OCI-LY3 (cell line): ENCODE results near the gene FKBP5.

Experiments used
- H2AFZ ChIP-seq: fragments of 200-600, 300-600 bp; shearing (Covaris generic); 2 replicates; pipeline ENCODE4 v1.6.0; 2014; ENCODE audit warnings: antibody characterized with exemption, low read depth, low read length
- H3K27ac ChIP-seq: fragments of 200-600, 300-600 bp; sonication (generic); 2 replicates; pipeline ENCODE4 v1.5.1; 2014; ENCODE audit warnings: mild to moderate bottlenecking, low read length, moderate library complexity, mixed read lengths
- H3K27me3 ChIP-seq: fragments of 200-600, 300-600 bp; sonication (generic); 2 replicates; pipeline ENCODE4 v1.6.1; 2014; ENCODE audit warnings: low read depth, low read length, mixed read lengths
- H3K36me3 ChIP-seq: fragments of 200-600, 300-600 bp; sonication (generic); replicated peaks from 2 replicates; pipeline ENCODE3; 2014; ENCODE audit warnings: low read depth, low read length, mixed read lengths
- H3K4me1 ChIP-seq: fragments of 300-600, 200-600 bp; sonication (generic); 2 replicates; pipeline ENCODE4 v1.6.1; 2014; ENCODE audit warnings: low read length, mixed read lengths
- H3K4me2 ChIP-seq: fragments of 200-600, 300-600 bp; sonication (generic); 2 replicates; pipeline ENCODE4 v1.6.1; 2014; ENCODE audit warnings: low read length, mixed read lengths
- H3K4me3 ChIP-seq: fragments of 300-600, 200-600 bp; sonication (generic); 2 replicates; pipeline ENCODE4 v1.5.1; 2014; ENCODE audit warnings: antibody characterized with exemption, mild to moderate bottlenecking, low read length, moderate library complexity
- H3K79me2 ChIP-seq: fragments of 300-600, 200-600 bp; shearing (Covaris generic); 2 replicates; pipeline ENCODE4 v1.6.1; 2014; ENCODE audit warnings: mild to moderate bottlenecking, low read length, mixed read lengths
- H3K9ac ChIP-seq: fragments of 300-600, 200-600 bp; shearing (Covaris generic); 2 replicates; pipeline ENCODE4 v1.6.0; 2014; ENCODE audit warnings: mild to moderate bottlenecking, low read length, moderate library complexity
- H3K9me3 ChIP-seq: fragments of 200-600, 300-600 bp; shearing (Covaris generic); 2 replicates; pipeline ENCODE4 v1.6.1; 2014; ENCODE audit warnings: low read length, mixed read lengths; ENCODE audit not compliant: insufficient read depth
- H4K20me1 ChIP-seq: fragments of 200-600, 300-600 bp; sonication (generic); 2 replicates; pipeline ENCODE4 v1.6.1; 2016; ENCODE audit warnings: low read length, mixed read lengths; ENCODE audit not compliant: insufficient read depth
- EZH2phosphoT487 ChIP-seq: fragments of 200-600 bp; shearing (Covaris generic); IDR thresholded peaks from 2 replicates; pipeline ENCODE4 v1.6.1; 2018; ENCODE audit warnings: antibody characterized with exemption, mixed run types, low read depth
- TF ChIP-seq, protein P1 (sequence below): fragments of 200-600, 300-600 bp; sonication (generic); IDR thresholded peaks from 2 replicates; pipeline ENCODE4 v1.5.1; 2014; ENCODE audit warnings: antibody characterized with exemption, low read length, low read depth

Gene FKBP5

GRCh38 chr6:35731736-35732532 lies 43.2 kb upstream of the FKBP5 start:
- Histone ChIP-seq H3K27ac (peak overlapping the region; percentile 94), H3K4me1 (peaks cover 63% of the 10 kb centered on the region), H3K79me2 (peaks cover 20% of the 10 kb centered on the region), H3K27me3 (no peaks in the 10 kb centered on the region), H3K9ac (peak overlapping the region; percentile 88), H2AFZ (peak overlapping the region; percentile 32), H3K4me3 (peak overlapping the region; percentile 79), H3K4me2 (peak overlapping the region; percentile 99), H4K20me1 (no peaks in the 10 kb centered on the region), H3K9me3 (no peaks in the 10 kb centered on the region), H3K36me3 (no peaks in the 10 kb centered on the region)
- TF ChIP-seq EZH2phosphoT487, result no peak
- TF ChIP-seq, protein P1, sequence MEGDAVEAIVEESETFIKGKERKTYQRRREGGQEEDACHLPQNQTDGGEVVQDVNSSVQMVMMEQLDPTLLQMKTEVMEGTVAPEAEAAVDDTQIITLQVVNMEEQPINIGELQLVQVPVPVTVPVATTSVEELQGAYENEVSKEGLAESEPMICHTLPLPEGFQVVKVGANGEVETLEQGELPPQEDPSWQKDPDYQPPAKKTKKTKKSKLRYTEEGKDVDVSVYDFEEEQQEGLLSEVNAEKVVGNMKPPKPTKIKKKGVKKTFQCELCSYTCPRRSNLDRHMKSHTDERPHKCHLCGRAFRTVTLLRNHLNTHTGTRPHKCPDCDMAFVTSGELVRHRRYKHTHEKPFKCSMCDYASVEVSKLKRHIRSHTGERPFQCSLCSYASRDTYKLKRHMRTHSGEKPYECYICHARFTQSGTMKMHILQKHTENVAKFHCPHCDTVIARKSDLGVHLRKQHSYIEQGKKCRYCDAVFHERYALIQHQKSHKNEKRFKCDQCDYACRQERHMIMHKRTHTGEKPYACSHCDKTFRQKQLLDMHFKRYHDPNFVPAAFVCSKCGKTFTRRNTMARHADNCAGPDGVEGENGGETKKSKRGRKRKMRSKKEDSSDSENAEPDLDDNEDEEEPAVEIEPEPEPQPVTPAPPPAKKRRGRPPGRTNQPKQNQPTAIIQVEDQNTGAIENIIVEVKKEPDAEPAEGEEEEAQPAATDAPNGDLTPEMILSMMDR, result peak; percentile 18; the same call in 1 of the 2 replicates

GRCh38 chr6:35731414-35731735 lies 42.7 kb upstream of the FKBP5 start:
- H3K4me2 ChIP-seq, result peak overlapping the region; percentile 99
- H3K36me3 ChIP-seq, result no peaks in the 10 kb centered on the region
- peak overlapping the region; percentile 1; the same call in 1 of the 2 replicates for H2AFZ ChIP-seq
- H3K27ac ChIP-seq, result peak overlapping the region; percentile 94
- peaks cover 20% of the 10 kb centered on the region for H3K79me2 ChIP-seq
- no peaks in the 10 kb centered on the region for H3K27me3 ChIP-seq
- H3K4me3 ChIP-seq, result peak overlapping the region; percentile 79
- H4K20me1 ChIP-seq, result no peaks in the 10 kb centered on the region
- H3K4me1 ChIP-seq, result peaks cover 64% of the 10 kb centered on the region
- peak overlapping the region; percentile 88 for H3K9ac ChIP-seq
- TF ChIP-seq, protein P1, result no peak
- no peak for TF ChIP-seq EZH2phosphoT487
- no peaks in the 10 kb centered on the region for H3K9me3 ChIP-seq

DNA sequence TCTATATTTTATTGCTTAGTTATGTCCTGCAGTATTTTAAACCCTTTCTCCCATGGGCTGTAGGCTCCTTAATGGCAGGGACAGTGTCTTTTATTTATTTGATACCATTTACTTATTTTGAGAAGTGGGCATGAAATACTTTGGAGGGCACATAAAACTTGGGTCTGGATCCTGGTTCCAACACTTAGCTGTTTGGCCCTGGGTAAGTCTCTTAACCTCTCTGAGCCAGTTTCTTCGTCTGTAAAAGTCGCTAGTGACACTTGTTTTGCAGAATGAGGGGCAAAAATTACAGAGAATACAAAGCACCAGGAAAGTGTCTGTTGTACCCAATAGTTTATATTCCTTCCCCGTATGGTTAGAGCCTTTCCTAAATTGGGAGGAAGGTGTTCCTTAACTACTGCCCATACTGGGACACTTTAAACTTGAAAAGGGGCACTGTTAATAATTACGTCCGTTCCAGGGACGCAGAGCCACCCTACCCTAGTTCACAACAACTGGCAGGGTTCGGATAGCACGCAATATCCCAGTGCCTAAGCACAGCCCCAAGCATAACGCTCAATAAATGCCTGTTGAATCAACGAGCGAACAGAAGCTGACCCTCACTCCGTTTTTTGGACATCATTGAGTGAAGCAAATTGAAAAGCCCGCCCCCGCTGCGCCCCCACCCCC lies 42.2 kb upstream of the FKBP5 start:
- H4K20me1 ChIP-seq, result no peaks in the 10 kb centered on the region
- H3K4me3 ChIP-seq, result peak overlapping the region; percentile 79
- peak overlapping the region; percentile 51 for H2AFZ ChIP-seq
- H3K4me2 ChIP-seq, result peak overlapping the region; percentile 99
- no peaks in the 10 kb centered on the region for H3K27me3 ChIP-seq
- peak overlapping the region; percentile 94 for H3K27ac ChIP-seq
- no peaks in the 10 kb centered on the region for H3K36me3 ChIP-seq
- H3K79me2 ChIP-seq, result peaks cover 20% of the 10 kb centered on the region
- no peak for TF ChIP-seq EZH2phosphoT487
- TF ChIP-seq, protein P1, result no peak
- peaks cover 64% of the 10 kb centered on the region for H3K4me1 ChIP-seq
- no peaks in the 10 kb centered on the region for H3K9me3 ChIP-seq
- H3K9ac ChIP-seq, result peak overlapping the region; percentile 82

GRCh38 chr6:35729722-35730121 lies 41.0 kb upstream of the FKBP5 start:
- TF ChIP-seq, protein P1, result no peak
- TF ChIP-seq EZH2phosphoT487, result no peak
- Histone ChIP-seq H3K9ac (peak overlapping the region; percentile 90; the same call in 1 of the 2 replicates), H3K4me1 (peaks cover 64% of the 10 kb centered on the region), H3K4me3 (no peak overlapping the region), H3K27me3 (no peaks in the 10 kb centered on the region), H2AFZ (0 out of 2 replicates have a peak overlapping the region, but pooled peaks have one; percentile 14), H3K9me3 (no peaks in the 10 kb centered on the region), H3K36me3 (no peaks in the 10 kb centered on the region), H3K79me2 (peaks cover 20% of the 10 kb centered on the region), H3K4me2 (peak overlapping the region; percentile 99), H4K20me1 (no peaks in the 10 kb centered on the region), H3K27ac (peak overlapping the region; percentile 94)
